Measurements from ENCODE around the gene ARHGEF25. TPM values are rescaled to one million over a fixed set of nuclear protein-coding genes. Genes with fewer than 3 reads are reported as not detected.

The ARHGEF25 gene
- 2.2 and 2.7 TPM in 2 replicates for total RNA-seq

GRCh38 chr12:57611108-57611826 lies at the start of gene ARHGEF25:
Gene ARHGEF25, plus strand, starts transcription at chr12:57611435. Its CDS starts 460 bp downstream, at chr12:57611895.

GRCh38 chr12:57590864-57591781 lies 20.1 kb upstream of the ARHGEF25 start, which contains the start of gene PIP4K2C:
Gene PIP4K2C, plus strand, starts transcription at chr12:57591192. Its CDS starts 98 bp downstream, at chr12:57591290.

GRCh38 chr12:57604454-57604991 lies 6.7 kb upstream of the ARHGEF25 start, which contains the start of gene DTX3:
Gene DTX3, plus strand, starts transcription at chr12:57604824. Its CDS starts 1,694 bp downstream, at chr12:57606518.

GRCh38 chr12:57632958-57633840 lies 22.0 kb downstream of the ARHGEF25 start, which contains the start of gene B4GALNT1:
Gene B4GALNT1, minus strand, starts transcription at chr12:57633201. Its CDS starts 1,069 bp downstream, at chr12:57632132.

Other genes starting within 250 kb of the ARHGEF25 start
- 18.1 and 21.4 TPM in 2 replicates for gene R3HDM2, start 180.4 kb upstream of the ARHGEF25 start, total RNA-seq
- gene INHBC, start 176.7 kb upstream of the ARHGEF25 start, total RNA-seq = not detected in 2 replicates
- not detected in 2 replicates for gene INHBE, start 156.1 kb upstream of the ARHGEF25 start, total RNA-seq
- 0.07 TPM in 1 of 2 replicates, not detected in the other for gene GLI1, start 151.7 kb upstream of the ARHGEF25 start, total RNA-seq
- 0.13 TPM in 1 of 2 replicates, not detected in the other for gene ARHGAP9, start 131.6 kb upstream of the ARHGEF25 start, total RNA-seq
- 139 and 141 TPM in 2 replicates for gene MARS1, start 123.4 kb upstream of the ARHGEF25 start, total RNA-seq
- gene DDIT3, start 90.9 kb upstream of the ARHGEF25 start, total RNA-seq = 6.3 and 6.7 TPM in 2 replicates
- 8.5 and 12.6 TPM in 2 replicates for gene MBD6, start 88.6 kb upstream of the ARHGEF25 start, total RNA-seq
- 128 and 152 TPM in 2 replicates for gene DCTN2, start 64.2 kb upstream of the ARHGEF25 start, total RNA-seq
- under 0.01 and 0.07 TPM in 2 replicates for gene KIF5A, start 61.4 kb upstream of the ARHGEF25 start, total RNA-seq
- gene PIP4K2C, start 20.2 kb upstream of the ARHGEF25 start, total RNA-seq = 12.5 and 15.1 TPM in 2 replicates
- 4.1 and 6.5 TPM in 2 replicates for gene DTX3, start 6.6 kb upstream of the ARHGEF25 start, total RNA-seq
- gene B4GALNT1, start 21.8 kb downstream of the ARHGEF25 start, total RNA-seq = 0.14 and 0.27 TPM in 2 replicates
- gene OS9, start 82.7 kb downstream of the ARHGEF25 start, total RNA-seq = 141 and 155 TPM in 2 replicates
- 0.13 and 0.36 TPM in 2 replicates for gene AGAP2, start 127.3 kb downstream of the ARHGEF25 start, total RNA-seq
- gene TSPAN31, start 133.6 kb downstream of the ARHGEF25 start, total RNA-seq = 30.9 and 34.1 TPM in 2 replicates
- 189 and 197 TPM in 2 replicates for gene CDK4, start 140.9 kb downstream of the ARHGEF25 start, total RNA-seq
- gene MARCHF9, start 143.7 kb downstream of the ARHGEF25 start, total RNA-seq = 2.5 and 3.4 TPM in 2 replicates
- 0.80 and 1.5 TPM in 2 replicates for gene CYP27B1, start 155.6 kb downstream of the ARHGEF25 start, total RNA-seq
- gene METTL1, start 160.7 kb downstream of the ARHGEF25 start, total RNA-seq = 8.0 and 10.1 TPM in 2 replicates
- 4.5 and 6.0 TPM in 2 replicates for gene EEF1AKMT3, start 161.2 kb downstream of the ARHGEF25 start, total RNA-seq
- gene TSFM, start 171.4 kb downstream of the ARHGEF25 start, total RNA-seq = 23.7 and 27.5 TPM in 2 replicates
- 0.57 and 1.1 TPM in 2 replicates for gene AVIL, start 207.3 kb downstream of the ARHGEF25 start, total RNA-seq
- 92.4 and 110 TPM in 2 replicates for gene CTDSP2, start 235.3 kb downstream of the ARHGEF25 start, total RNA-seq

All from thoracic aorta endothelial cell (primary cell).